Measurements from ENCODE around the gene ULK1. TPM values are rescaled to one million over a fixed set of nuclear protein-coding genes. Genes with fewer than 3 reads are reported as not detected.

Gene ULK1
- total and polyA plus RNA-seq, 2 of the 13 experiments (the other 11 are each of a cell fraction or from before 2014, with no cell fraction given), result 2.8 to 10.1 TPM

- TF ChIP-seq LRRFIP1 (CRISPR knock-in tag; conservative IDR thresholded peaks at IDR 0.05) (no peak; the same call in 1 of the 2 replicates), ZNF564 (CRISPR knock-in tag; IDR thresholded peaks at IDR 0.05) (peak; percentile 31; the same call in 1 of the 2 replicates), MBNL3 (CRISPR knock-in tag; conservative IDR thresholded peaks at IDR 0.05) (no peak), AGO2 (optimal IDR thresholded peaks at IDR 0.05; ENCODE audit: low read depth, low read length) (no peak), NFIC (IDR thresholded peaks at IDR 0.05; ENCODE audit: low read length) (peak; percentile 77; the same call in 1 of the 2 replicates), ZNF609 (CRISPR knock-in tag; IDR thresholded peaks at IDR 0.05; ENCODE audit: borderline replicate concordance) (peak; percentile 92), WIZ (CRISPR knock-in tag; IDR thresholded peaks at IDR 0.05) (no peak), ZBTB10 (CRISPR knock-in tag; IDR thresholded peaks at IDR 0.05; ENCODE audit: borderline replicate concordance) (peak; percentile 99), ELF4 (CRISPR knock-in tag; IDR thresholded peaks at IDR 0.05; ENCODE audit: borderline replicate concordance) (no peak), TFDP2 (CRISPR knock-in tag; IDR thresholded peaks at IDR 0.05) (peak; percentile 54; the same call in 1 of the 2 replicates), SRSF4 (IDR thresholded peaks at IDR 0.05; ENCODE audit: low read depth, low read length, poor library complexity, severe bottlenecking) (no peak), ZNF598 (CRISPR knock-in tag; IDR thresholded peaks at IDR 0.05; ENCODE audit: borderline replicate concordance) (no peak), RFXAP (CRISPR knock-in tag; IDR thresholded peaks at IDR 0.05; ENCODE audit: borderline replicate concordance) (peak; percentile 58; the same call in 1 of the 2 replicates), THAP7 (CRISPR knock-in tag; IDR thresholded peaks at IDR 0.05) (peak; percentile 41; the same call in 1 of the 2 replicates), TBX3 (IDR thresholded peaks at IDR 0.05; ENCODE audit: borderline replicate concordance) (peak; percentile 49; the same call in 1 of the 2 replicates)
These were observed 33.8 kb upstream of the ULK1 start (continued) for GRCh38 chr12:131860472-131861260.

Measured in HepG2 (cell line).